Measurements from ENCODE around the gene P2RY6.

P2RY6 gene

GRCh38 chr11:73280626-73281025 lies 8.5 kb downstream of the P2RY6 start:
- DNase-seq (ENCODE audit: low spot score) = no peak

DNA sequence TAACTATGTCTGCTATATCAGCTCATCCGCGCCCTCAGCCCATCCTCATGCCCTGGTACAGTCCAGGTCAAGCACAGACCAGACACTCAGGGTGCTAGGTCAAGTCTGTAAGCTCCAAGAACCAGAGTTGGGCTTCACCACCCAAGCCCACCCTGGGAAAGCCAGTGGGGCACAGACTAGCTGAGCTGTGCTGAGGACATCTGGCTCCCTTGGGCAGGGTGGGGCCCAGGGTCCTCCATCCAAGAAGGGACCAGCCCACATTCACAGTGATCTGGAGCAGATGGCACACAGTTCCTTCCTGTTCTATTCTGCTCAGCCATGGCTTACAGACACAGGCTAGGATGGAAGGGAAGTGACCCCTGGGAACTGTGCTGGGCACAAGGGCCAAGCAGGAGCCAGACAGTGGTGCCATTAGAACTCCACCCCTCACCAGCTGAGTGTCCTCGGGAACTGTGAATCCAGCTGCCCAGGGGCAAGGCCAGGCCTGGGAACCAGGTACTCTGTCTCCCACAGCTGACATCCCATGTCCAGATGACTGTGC lies 9.1 kb downstream of the P2RY6 start:
- DNase-seq (ENCODE audit: low spot score) = no peak

GRCh38 chr11:73281796-73282660 lies 9.9 kb downstream of the P2RY6 start:
- no peak for DNase-seq (ENCODE audit: low spot score)

GRCh38 chr11:73283276-73284000 lies 11.3 kb downstream of the P2RY6 start:
- DNase-seq (ENCODE audit: low spot score) = no peak

DNA sequence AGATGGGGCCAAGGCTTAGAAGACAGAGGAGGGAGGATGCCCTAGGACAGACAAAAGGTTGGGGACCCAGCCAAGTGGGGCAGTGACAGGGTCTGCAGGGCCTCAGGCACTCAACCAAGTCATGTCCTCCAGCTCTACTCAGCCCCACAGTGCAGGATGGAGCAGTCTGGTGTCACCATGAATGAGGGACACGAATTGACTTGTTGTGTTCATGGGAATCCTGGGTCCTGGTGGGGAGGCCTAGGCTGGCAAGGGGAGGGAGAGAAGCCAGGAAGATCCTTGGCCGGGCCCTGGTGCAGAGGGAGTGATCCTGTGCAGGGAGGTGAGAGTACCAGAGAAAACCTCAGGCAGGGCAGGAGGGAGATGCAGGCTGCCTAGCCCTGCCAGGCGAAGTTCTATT lies 12.0 kb downstream of the P2RY6 start:
- DNase-seq (ENCODE audit: low spot score) = no peak

DNA sequence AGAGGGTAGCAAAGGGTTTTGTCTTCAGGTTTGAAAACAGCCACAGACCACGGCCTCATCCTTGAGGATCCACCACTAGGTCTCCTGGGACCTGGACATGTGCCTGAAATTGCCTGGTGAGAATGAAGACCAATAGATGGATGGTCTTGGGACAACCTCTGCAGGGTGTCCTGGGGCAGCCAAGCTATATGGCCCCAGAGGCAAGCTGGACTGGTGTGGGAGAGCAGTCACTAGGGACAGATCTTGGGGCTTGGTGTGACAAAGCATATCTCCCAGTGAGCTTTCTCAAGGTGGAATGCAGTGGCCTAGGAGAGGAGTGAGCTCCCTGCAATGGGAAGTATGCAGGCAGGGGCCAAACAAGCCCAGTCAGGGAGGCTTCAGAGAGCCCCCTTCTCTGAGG lies 13.6 kb downstream of the P2RY6 start:
- DNase-seq (ENCODE audit: low spot score) = no peak

DNA sequence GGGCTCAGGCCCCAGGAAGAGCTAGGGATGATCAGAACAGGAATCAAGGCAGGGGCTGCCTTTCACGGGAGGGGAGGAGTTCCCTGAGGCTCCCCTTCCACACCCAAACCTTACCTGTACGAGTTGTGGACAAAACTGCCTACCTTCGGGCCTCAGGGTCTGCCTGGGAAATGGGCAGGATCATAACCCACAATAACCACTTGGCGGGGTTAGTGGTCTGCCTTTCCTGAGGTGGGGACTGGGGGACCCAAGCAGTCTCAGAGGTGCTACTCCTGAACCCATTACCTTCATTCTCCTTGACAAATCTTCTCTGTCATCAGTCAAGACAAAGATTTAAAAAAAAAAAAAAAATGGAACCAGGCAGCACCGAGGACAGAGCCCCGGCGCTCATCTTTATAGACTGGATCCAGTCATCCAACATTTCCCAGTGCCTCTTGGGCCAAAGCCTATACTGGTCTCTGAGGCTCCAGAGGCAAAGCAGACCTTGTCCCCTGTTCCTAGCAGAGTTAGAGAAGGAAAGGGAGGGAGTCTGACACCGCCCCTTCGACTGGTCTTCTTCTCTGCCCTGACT lies 14.2 kb downstream of the P2RY6 start:
- DNase-seq (ENCODE audit: low spot score) = no peak

DNA sequence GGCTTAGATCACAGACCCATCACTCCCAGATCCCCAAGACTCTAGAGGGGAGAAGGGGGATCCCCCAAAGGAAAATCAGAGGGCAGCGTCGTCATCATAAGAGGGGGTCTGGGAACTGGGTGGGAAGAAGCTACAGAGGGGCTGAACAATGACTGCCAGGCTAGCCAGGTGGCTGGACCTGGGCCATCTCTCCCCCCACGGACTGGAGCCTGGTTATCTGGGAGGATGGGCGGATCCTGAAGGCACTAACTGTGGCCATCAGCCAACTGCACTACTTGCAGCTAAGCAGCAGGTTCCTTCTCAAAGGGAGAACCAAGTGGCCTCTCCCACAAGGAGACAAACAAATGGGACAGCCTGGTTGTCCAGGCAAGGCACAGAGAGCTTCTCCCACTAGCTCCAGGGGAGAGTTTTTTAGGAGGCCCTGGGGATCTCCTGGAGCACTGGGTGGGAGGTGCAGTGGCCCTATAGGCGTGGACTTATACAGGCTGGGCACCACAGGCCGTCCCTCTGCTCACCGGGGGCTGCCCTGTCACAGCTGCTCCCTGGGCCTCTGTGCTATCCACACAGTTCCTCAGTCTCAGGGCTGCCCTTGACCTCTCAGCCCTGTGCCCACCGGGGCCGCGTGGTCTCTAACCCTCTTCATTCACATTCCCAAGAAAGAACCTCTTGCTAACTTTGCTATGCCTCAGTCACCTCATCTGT lies 15.4 kb downstream of the P2RY6 start:
- DNase-seq (ENCODE audit: low spot score) = no peak

DNA sequence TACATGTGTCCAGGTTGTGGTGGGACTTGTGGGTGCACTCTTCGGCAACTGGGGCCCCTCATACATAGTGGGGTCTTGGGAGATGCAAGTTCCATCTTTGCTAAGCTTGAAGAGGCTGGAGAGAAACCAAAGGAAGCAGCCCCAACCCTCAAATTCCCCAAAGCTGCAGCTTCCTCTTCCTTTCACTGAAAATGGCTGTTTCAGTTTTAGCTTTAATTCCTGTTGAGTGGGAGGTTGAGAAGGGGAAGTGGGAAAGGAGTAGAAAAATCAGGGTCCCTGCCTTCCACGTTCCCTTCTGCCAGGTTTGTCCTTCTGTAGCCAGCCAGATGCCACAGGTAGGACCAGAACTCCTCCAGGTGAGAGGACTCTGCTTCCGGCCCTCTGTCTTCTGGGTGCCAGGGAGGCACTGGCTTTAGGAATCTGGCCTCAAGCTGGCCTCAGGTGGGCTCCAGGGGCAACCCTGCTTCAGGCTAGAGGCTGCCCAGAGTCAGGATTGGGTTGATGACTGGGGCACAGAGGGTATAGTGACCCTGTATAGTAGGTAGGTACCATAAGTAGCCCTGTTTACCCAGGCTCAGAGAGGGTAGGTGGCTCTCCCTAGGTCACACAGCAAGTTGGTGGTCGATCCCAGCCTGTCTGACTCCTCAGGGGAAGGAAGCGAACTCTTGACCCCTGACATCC lies 16.2 kb downstream of the P2RY6 start:
- no peak for DNase-seq (ENCODE audit: low spot score)

- peak; percentile 82 for DNase-seq (ENCODE audit: low spot score)
Observed at GRCh38 chr11:73288873-73289707, 17.0 kb downstream of the P2RY6 start.

DNA sequence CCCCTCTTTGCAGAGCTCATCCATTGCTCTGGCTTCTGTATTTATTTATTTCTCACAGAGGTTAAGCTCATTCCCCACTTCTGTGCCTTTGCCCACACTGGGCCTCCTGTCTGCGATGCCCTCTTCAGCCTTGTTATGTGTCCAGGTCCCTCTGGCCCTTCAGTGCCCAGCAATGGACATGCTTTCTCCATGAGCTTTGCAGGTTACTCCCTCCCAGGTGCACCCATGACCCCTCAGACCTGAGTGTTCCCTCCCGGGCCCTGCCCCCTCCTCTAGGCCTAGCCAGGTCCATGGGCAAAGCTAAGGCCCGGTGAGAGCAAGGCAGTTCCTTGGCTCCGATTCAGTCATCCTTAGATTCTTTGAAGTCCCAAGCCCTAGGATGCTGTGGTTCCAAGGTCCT lies 18.4 kb downstream of the P2RY6 start:
- no peak for DNase-seq (ENCODE audit: low spot score)

DNA sequence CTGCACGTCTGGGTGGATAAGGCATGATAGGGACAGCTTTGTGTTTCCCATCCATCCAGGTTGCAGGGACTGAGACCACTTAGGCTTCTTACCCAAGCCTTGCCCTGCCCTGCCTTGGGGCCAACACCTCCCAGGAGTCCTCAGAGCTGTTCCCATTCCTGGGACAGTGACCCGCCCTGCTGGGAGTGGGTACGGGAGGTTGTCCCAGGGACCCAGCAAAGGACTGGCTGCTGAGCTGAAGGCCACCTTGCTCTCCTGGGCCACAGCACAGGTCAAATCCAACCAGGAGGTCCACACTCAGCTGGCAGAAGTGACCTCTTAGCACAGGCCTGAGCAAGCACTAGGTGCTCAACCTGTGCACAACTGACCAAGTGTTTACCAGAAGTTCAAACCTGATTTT lies 19.1 kb downstream of the P2RY6 start:
- no peak for DNase-seq (ENCODE audit: low spot score)

GRCh38 chr11:73291781-73292524 lies 19.8 kb downstream of the P2RY6 start:
- no peak for DNase-seq (ENCODE audit: low spot score)

DNA sequence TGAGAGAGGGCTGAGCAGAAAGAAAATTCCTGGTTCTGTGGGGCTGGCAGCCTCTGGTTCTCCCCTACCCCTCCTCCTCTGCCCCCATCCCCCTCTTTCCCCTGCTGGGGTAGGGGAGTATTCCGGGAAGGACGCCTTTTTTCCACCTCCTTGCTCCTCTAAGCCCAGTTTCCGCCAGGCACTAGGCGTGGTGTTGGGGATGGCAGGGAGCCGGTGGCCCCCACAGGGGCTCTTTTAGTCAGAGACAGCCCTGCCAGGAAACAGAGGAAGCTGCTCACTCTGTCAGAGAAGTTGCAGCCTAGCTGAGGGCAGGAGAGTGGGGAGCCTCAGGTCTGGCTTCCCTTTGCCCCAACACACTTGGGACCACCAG lies 20.4 kb downstream of the P2RY6 start:
- DNase-seq (ENCODE audit: low spot score) = no peak

DNA sequence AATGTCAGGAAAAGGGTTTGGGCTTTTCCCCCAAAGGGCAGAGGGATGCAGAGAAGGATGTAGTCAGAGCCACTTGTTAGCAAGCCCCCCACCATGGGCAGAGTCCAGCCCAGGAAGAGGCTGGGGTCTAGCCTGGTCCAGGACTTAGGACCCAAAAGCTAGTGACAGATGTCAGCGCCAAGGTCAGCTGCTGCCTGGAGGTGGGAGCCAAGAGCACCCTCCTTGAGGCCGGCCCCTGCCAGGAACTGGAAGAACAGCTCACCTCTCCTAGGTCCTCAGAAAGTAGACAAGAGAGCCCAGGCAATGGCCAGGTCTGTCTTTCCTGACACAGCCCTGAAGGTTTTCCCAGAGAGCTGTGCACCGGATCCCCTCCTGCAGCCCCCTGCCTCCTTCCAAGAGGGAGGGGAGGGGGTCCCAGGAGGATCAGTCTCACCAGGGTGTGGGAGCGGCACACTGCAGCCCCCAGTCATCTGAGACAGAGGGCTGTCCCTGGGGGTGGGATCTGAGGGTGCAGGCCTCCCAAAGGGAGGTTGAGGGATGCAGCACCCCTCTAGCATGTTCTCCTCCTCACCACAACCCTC lies 21.3 kb downstream of the P2RY6 start:
- no peak for DNase-seq (ENCODE audit: low spot score)

- DNase-seq (ENCODE audit: low spot score) = no peak
Observed at GRCh38 chr11:73294604-73295003, 22.5 kb downstream of the P2RY6 start.

DNA sequence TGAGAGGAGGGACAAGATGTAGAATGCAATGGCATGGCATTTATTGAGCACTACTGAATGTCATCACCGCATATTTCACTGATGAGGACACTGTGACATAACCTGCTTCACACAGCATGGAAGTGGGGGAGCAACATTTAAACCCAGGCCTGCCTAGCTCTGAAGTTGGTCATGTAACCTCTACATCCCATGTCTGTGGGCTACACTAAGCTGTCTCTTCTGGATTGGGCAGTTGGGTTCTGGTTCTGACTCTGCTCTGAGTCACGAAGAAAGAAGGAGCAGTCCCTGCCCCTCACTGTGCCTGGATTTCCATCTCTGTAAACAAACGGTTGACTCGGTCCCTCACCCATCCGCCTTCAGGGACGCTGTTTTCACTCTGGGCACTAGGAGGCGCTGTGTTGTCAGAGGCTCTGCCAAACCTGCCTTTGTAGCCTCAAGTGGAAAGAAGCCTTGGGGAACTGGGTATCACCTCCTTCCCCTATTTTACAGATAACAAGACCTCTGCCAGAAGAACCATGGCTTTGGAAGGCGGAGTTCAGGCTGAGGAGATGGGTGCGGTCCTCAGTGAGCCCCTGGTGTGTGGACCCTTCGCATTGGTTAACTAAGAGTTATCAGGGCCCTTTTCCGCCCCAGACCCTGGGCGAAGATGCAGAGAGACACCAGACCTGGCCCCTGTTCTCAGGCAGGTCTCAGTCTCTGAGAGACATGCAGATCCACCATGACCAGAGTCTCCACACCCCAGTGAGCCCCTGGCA lies 23.3 kb downstream of the P2RY6 start:
- DNase-seq (ENCODE audit: low spot score) = peak; percentile 73

DNA sequence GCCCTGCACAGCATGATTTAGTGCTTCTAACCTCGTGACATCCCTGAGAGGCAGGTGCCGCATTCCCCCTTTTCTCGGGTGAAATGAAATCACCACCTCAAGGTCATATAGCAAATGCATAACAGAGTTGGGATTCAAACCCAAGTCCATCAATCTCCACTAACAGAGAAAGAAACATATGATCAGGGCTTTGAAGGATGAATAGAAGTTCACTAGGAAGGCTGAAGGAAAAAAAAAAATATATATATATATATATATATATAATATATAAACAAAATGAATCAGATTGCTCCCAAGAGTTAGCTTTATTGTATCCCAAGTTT lies 23.8 kb downstream of the P2RY6 start:
- DNase-seq (ENCODE audit: low spot score) = no peak
